Measurements from ENCODE around the gene BDNF.

Gene BDNF

GRCh38 chr11:27705873-27706820 is 5.9 kb upstream of the BDNF start:
- H3K36me3 ChIP-seq (ENCODE audit: control insufficient read depth, insufficient read depth, low read length) = no peaks in the 10 kb centered on the region
- H3K27me3 ChIP-seq (ENCODE audit: control insufficient read depth, insufficient read depth, low read length) = peaks cover 33% of the 10 kb centered on the region
- no peaks in the 10 kb centered on the region for H3K9me3 ChIP-seq (ENCODE audit: control insufficient read depth, insufficient read depth, low read length)
- H3K4me3 ChIP-seq (ENCODE audit: low read depth, low read length) = no peak overlapping the region
- H3K4me1 ChIP-seq (ENCODE audit: control insufficient read depth, insufficient read depth, low read length) = peaks cover 42% of the 10 kb centered on the region
- no peak overlapping the region for H3K27ac ChIP-seq (ENCODE audit: low read depth, low read length)
- H3K9ac ChIP-seq (ENCODE audit: low read depth, low read length) = no peak overlapping the region

- H3K27me3 ChIP-seq (ENCODE audit: control insufficient read depth, insufficient read depth, low read length) = peaks cover 47% of the 10 kb centered on the region
- H3K27ac ChIP-seq (ENCODE audit: low read depth, low read length) = no peak overlapping the region
- 0 out of 2 replicates have a peak overlapping the region, but pooled peaks have one; percentile 12 for H3K4me3 ChIP-seq (ENCODE audit: low read depth, low read length)
- H3K9ac ChIP-seq (ENCODE audit: low read depth, low read length) = no peak overlapping the region
- H3K36me3 ChIP-seq (ENCODE audit: control insufficient read depth, insufficient read depth, low read length) = no peaks in the 10 kb centered on the region
- no peaks in the 10 kb centered on the region for H3K9me3 ChIP-seq (ENCODE audit: control insufficient read depth, insufficient read depth, low read length)
- H3K4me1 ChIP-seq (ENCODE audit: control insufficient read depth, insufficient read depth, low read length) = peaks cover 42% of the 10 kb centered on the region
Observed at GRCh38 chr11:27703481-27703880, 3.2 kb upstream of the BDNF start.

GRCh38 chr11:27702811-27703210 is 2.6 kb upstream of the BDNF start:
- H3K27ac ChIP-seq (ENCODE audit: low read depth, low read length) = no peak overlapping the region
- H3K4me1 ChIP-seq (ENCODE audit: control insufficient read depth, insufficient read depth, low read length) = peaks cover 49% of the 10 kb centered on the region
- 0 out of 2 replicates have a peak overlapping the region, but pooled peaks have one; percentile 12 for H3K4me3 ChIP-seq (ENCODE audit: low read depth, low read length)
- H3K9me3 ChIP-seq (ENCODE audit: control insufficient read depth, insufficient read depth, low read length) = no peaks in the 10 kb centered on the region
- no peak overlapping the region for H3K9ac ChIP-seq (ENCODE audit: low read depth, low read length)
- H3K36me3 ChIP-seq (ENCODE audit: control insufficient read depth, insufficient read depth, low read length) = no peaks in the 10 kb centered on the region
- peaks cover 47% of the 10 kb centered on the region for H3K27me3 ChIP-seq (ENCODE audit: control insufficient read depth, insufficient read depth, low read length)

DNA sequence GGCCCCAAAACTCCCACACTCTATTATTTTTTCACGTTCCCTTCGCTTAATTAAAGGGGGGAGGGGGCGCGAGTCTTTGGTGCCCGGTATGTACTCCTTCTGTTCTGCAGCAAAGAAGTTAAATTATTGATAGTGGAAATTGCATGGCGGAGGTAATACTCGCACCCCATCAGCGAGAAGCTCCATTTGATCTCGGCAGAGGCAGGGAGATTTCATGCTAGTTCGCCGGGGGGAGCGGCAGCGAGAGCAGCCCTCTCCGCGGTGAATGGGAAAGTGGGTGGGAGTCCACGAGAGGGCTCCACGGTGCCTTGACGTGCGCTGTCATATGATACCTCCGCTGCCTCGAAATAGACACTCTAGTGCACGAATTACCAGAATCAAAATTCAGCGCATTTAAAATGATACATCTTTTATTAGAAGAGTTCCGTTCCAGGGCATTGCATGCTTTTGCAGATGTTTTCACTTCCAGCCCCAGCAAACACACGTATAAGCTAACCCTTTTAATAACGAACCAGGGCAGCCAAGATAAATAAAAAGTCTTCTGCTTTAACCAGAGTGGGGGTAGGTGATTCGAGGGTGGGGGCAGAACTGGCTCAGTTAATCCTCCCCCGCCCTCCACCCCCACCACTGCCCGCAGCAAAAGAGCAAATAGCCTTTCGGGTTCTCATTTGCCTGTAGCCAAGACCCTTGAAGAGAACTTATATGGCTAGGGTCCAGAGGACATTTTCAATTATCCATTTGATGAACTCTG is 1.3 kb upstream of the BDNF start:
- Histone ChIP-seq H3K9ac (ENCODE audit: low read depth, low read length) (no peak overlapping the region), H3K27me3 (ENCODE audit: control insufficient read depth, insufficient read depth, low read length) (peaks cover 47% of the 10 kb centered on the region), H3K9me3 (ENCODE audit: control insufficient read depth, insufficient read depth, low read length) (no peaks in the 10 kb centered on the region), H3K36me3 (ENCODE audit: control insufficient read depth, insufficient read depth, low read length) (no peaks in the 10 kb centered on the region), H3K4me3 (ENCODE audit: low read depth, low read length) (peak overlapping the region; percentile 85), H3K4me1 (ENCODE audit: control insufficient read depth, insufficient read depth, low read length) (peaks cover 62% of the 10 kb centered on the region), H3K27ac (ENCODE audit: low read depth, low read length) (no peak overlapping the region)

- H3K4me1 ChIP-seq (ENCODE audit: control insufficient read depth, insufficient read depth, low read length) = peaks cover 69% of the 10 kb centered on the region
- no peaks in the 10 kb centered on the region for H3K9me3 ChIP-seq (ENCODE audit: control insufficient read depth, insufficient read depth, low read length)
- H3K4me3 ChIP-seq (ENCODE audit: low read depth, low read length) = peak overlapping the region; percentile 85
- H3K27ac ChIP-seq (ENCODE audit: low read depth, low read length) = no peak overlapping the region
- peaks cover 47% of the 10 kb centered on the region for H3K27me3 ChIP-seq (ENCODE audit: control insufficient read depth, insufficient read depth, low read length)
- no peaks in the 10 kb centered on the region for H3K36me3 ChIP-seq (ENCODE audit: control insufficient read depth, insufficient read depth, low read length)
- H3K9ac ChIP-seq (ENCODE audit: low read depth, low read length) = no peak overlapping the region
Observed at GRCh38 chr11:27699926-27700350, 317 bp downstream of the BDNF start.

- Histone ChIP-seq H3K9me3 (ENCODE audit: control insufficient read depth, insufficient read depth, low read length) (no peaks in the 10 kb centered on the region), H3K4me1 (ENCODE audit: control insufficient read depth, insufficient read depth, low read length) (peaks cover 68% of the 10 kb centered on the region), H3K36me3 (ENCODE audit: control insufficient read depth, insufficient read depth, low read length) (no peaks in the 10 kb centered on the region), H3K27ac (ENCODE audit: low read depth, low read length) (no peak overlapping the region), H3K4me3 (ENCODE audit: low read depth, low read length) (peak overlapping the region; percentile 85), H3K27me3 (ENCODE audit: control insufficient read depth, insufficient read depth, low read length) (peaks cover 47% of the 10 kb centered on the region), H3K9ac (ENCODE audit: low read depth, low read length) (peak overlapping the region; percentile 8; the same call in 1 of the 2 replicates)
Observed at GRCh38 chr11:27699242-27699925, 871 bp downstream of the BDNF start.

GRCh38 chr11:27698872-27699241 is 1.4 kb downstream of the BDNF start:
- no peaks in the 10 kb centered on the region for H3K9me3 ChIP-seq (ENCODE audit: control insufficient read depth, insufficient read depth, low read length)
- no peaks in the 10 kb centered on the region for H3K36me3 ChIP-seq (ENCODE audit: control insufficient read depth, insufficient read depth, low read length)
- peaks cover 68% of the 10 kb centered on the region for H3K4me1 ChIP-seq (ENCODE audit: control insufficient read depth, insufficient read depth, low read length)
- H3K27me3 ChIP-seq (ENCODE audit: control insufficient read depth, insufficient read depth, low read length) = peaks cover 47% of the 10 kb centered on the region
- peak overlapping the region; percentile 70 for H3K27ac ChIP-seq (ENCODE audit: low read depth, low read length)
- H3K9ac ChIP-seq (ENCODE audit: low read depth, low read length) = 0 out of 2 replicates have a peak overlapping the region, but pooled peaks have one; percentile 8
- H3K4me3 ChIP-seq (ENCODE audit: low read depth, low read length) = peak overlapping the region; percentile 85

- Histone ChIP-seq H3K36me3 (ENCODE audit: control insufficient read depth, insufficient read depth, low read length) (no peaks in the 10 kb centered on the region), H3K9me3 (ENCODE audit: control insufficient read depth, insufficient read depth, low read length) (no peaks in the 10 kb centered on the region), H3K4me3 (ENCODE audit: low read depth, low read length) (peak overlapping the region; percentile 84), H3K27me3 (ENCODE audit: control insufficient read depth, insufficient read depth, low read length) (peaks cover 36% of the 10 kb centered on the region), H3K27ac (ENCODE audit: low read depth, low read length) (peak overlapping the region; percentile 60), H3K4me1 (ENCODE audit: control insufficient read depth, insufficient read depth, low read length) (peaks cover 66% of the 10 kb centered on the region), H3K9ac (ENCODE audit: low read depth, low read length) (0 out of 2 replicates have a peak overlapping the region, but pooled peaks have one; percentile 27)
Observed at GRCh38 chr11:27697679-27698275, 2.5 kb downstream of the BDNF start.

DNA sequence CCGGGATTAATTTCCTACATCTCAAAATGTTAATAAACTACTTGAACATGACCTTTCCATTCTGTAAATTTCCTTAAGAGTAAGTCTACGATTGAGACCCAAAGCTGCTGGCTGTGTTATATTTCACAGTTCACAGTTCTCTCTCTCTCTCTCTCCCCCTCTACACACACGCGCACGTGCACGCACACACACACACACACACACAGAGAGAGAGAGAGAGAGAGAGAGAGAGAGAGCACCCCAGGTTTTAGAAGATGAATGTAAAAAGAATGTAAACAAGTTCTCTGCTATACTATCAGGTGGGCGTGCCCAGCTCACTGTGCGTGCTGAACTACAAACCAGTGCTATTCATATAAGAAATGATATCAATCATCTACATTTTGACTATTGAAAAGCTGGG is 3.3 kb downstream of the BDNF start:
- Histone ChIP-seq H3K27me3 (ENCODE audit: control insufficient read depth, insufficient read depth, low read length) (peaks cover 28% of the 10 kb centered on the region), H3K27ac (ENCODE audit: low read depth, low read length) (peak overlapping the region; percentile 60), H3K36me3 (ENCODE audit: control insufficient read depth, insufficient read depth, low read length) (no peaks in the 10 kb centered on the region), H3K9me3 (ENCODE audit: control insufficient read depth, insufficient read depth, low read length) (no peaks in the 10 kb centered on the region), H3K4me1 (ENCODE audit: control insufficient read depth, insufficient read depth, low read length) (peaks cover 58% of the 10 kb centered on the region), H3K4me3 (ENCODE audit: low read depth, low read length) (peak overlapping the region; percentile 84), H3K9ac (ENCODE audit: low read depth, low read length) (peak overlapping the region; percentile 6; the same call in 1 of the 2 replicates)

- Histone ChIP-seq H3K4me3 (ENCODE audit: low read depth, low read length) (peak overlapping the region; percentile 84), H3K27ac (ENCODE audit: low read depth, low read length) (peak overlapping the region; percentile 60), H3K36me3 (ENCODE audit: control insufficient read depth, insufficient read depth, low read length) (no peaks in the 10 kb centered on the region), H3K27me3 (ENCODE audit: control insufficient read depth, insufficient read depth, low read length) (peaks cover 19% of the 10 kb centered on the region), H3K9me3 (ENCODE audit: control insufficient read depth, insufficient read depth, low read length) (no peaks in the 10 kb centered on the region), H3K4me1 (ENCODE audit: control insufficient read depth, insufficient read depth, low read length) (peaks cover 50% of the 10 kb centered on the region), H3K9ac (ENCODE audit: low read depth, low read length) (no peak overlapping the region)
Observed at GRCh38 chr11:27696115-27696514, 4.1 kb downstream of the BDNF start.
